IMR-90 (cell line): Measurements from ENCODE around the gene CADM1. TPM values are rescaled to one million over a fixed set of nuclear protein-coding genes. Genes with fewer than 3 reads are reported as not detected.
A peak's percentile ranks its signal among the peaks of the same experiment; 100 is the strongest.

Source experiments
- ATAC-seq: fragments of 200-7000 bp; cut with Tn5 transposase; 2 replicates; pipeline ENCODE4 v1.9.1; 2020; ENCODE audit warnings: low read depth, mild to moderate bottlenecking, moderate library complexity
- BruUV-seq: library from RNA; stranded (reverse); fragments of 400-500 nt; replicated peaks from 2 replicates; lab custom pipeline; 2021; lab: Mats Ljungman, UMichigan
- CTCF ChIA-PET: fragments of 300-600 bp; formaldehyde crosslinking; extraction: SDS; loops from one replicate; lab custom pipeline; 2021; ENCODE audit warnings: antibody characterized with exemption; lab: Yijun Ruan, JAX
- POLR2A ChIA-PET: fragments of 300-600 bp; sonication (Branson Sonifier 250); formaldehyde crosslinking; loops from one replicate; lab custom pipeline; 2022; ENCODE audit warnings: antibody characterized with exemption; ENCODE audit not compliant: unreplicated experiment; lab: Charles Lee
- DNase-seq: peaks from one replicate; pipeline ENCODE4 v3.0.0; 2013
- H2AFZ ChIP-seq: replicated peaks from 2 replicates; pipeline ENCODE3; 2013; ENCODE audit warnings: low read length, mild to moderate bottlenecking; ENCODE audit not compliant: poor library complexity
- H2AK5ac ChIP-seq: 2 replicates; pipeline ENCODE4 v1.6.1; 2013; ENCODE audit warnings: low read depth, low read length, inconsistent platforms
- H2AK9ac ChIP-seq: replicated peaks from 2 replicates; pipeline ENCODE3; 2013; ENCODE audit warnings: mild to moderate bottlenecking, low read depth, low read length, moderate library complexity; ENCODE audit not compliant: poor library complexity
- H2BK120ac ChIP-seq: 2 replicates; pipeline ENCODE4 v1.6.1; 2013; ENCODE audit warnings: low read depth, low read length, inconsistent platforms
- H2BK15ac ChIP-seq: 3 replicates; pipeline ENCODE4 v1.6.1; 2013; ENCODE audit warnings: low read depth, low read length, inconsistent platforms
- H2BK20ac ChIP-seq: 2 replicates; pipeline ENCODE4 v1.6.1; 2013; ENCODE audit warnings: low read depth, mild to moderate bottlenecking, inconsistent platforms, low read length, moderate library complexity
- H2BK5ac ChIP-seq: 2 replicates; pipeline ENCODE4 v1.6.1; 2013; ENCODE audit warnings: mild to moderate bottlenecking, low read depth, low read length, inconsistent platforms; ENCODE audit not compliant: poor library complexity, severe bottlenecking
- H3K14ac ChIP-seq: replicated peaks from 2 replicates; pipeline ENCODE4 v1.6.1; 2013; ENCODE audit warnings: low read depth, low read length, inconsistent platforms
- H3K18ac ChIP-seq: 2 replicates; pipeline ENCODE4 v1.6.1; 2013; ENCODE audit warnings: low read depth, low read length, control low read depth
- H3K23ac ChIP-seq: 2 replicates; pipeline ENCODE4 v1.6.1; 2013; ENCODE audit warnings: low read depth, low read length, inconsistent platforms
- H3K27ac ChIP-seq: 2 replicates; pipeline ENCODE4 v1.5.1; 2013; ENCODE audit warnings: mild to moderate bottlenecking, control low read depth, low read length; ENCODE audit not compliant: insufficient read depth
- H3K27me3 ChIP-seq: 2 replicates; pipeline ENCODE4 v1.6.1; 2013; ENCODE audit warnings: low read length; ENCODE audit not compliant: control insufficient read depth, insufficient read depth
- H3K36me3 ChIP-seq: 2 replicates; pipeline ENCODE4 v1.6.1; 2013; ENCODE audit warnings: low read length, mixed read lengths; ENCODE audit not compliant: control insufficient read depth, insufficient read depth
- H3K4ac ChIP-seq: 2 replicates; pipeline ENCODE4 v1.6.1; 2013; ENCODE audit warnings: low read depth, low read length, inconsistent platforms
- H3K4me1 ChIP-seq: 2 replicates; pipeline ENCODE4 v1.6.1; 2013; ENCODE audit warnings: low read length, mixed read lengths; ENCODE audit not compliant: control insufficient read depth, insufficient read depth
- H3K4me2 ChIP-seq: 2 replicates; pipeline ENCODE4 v1.6.1; 2013; ENCODE audit warnings: low read depth, mild to moderate bottlenecking, control low read depth, low read length, moderate library complexity
- H3K4me3 ChIP-seq: 2 replicates; pipeline ENCODE4 v1.5.1; 2013; ENCODE audit warnings: low read depth, mild to moderate bottlenecking, control low read depth, low read length, moderate library complexity; ENCODE audit not compliant: insufficient read depth
- H3K56ac ChIP-seq: 2 replicates; pipeline ENCODE4 v1.6.1; 2013; ENCODE audit warnings: low read length, inconsistent platforms; ENCODE audit not compliant: insufficient read depth; ENCODE audit errors: extremely low read depth
- H3K79me1 ChIP-seq, 2 experiments: 2 replicates each; pipeline ENCODE4 v1.6.1; 2013; ENCODE audit warnings: low read length in 2 of 2, inconsistent platforms in 1 of 2, low read depth in 1 of 2
- H3K9ac ChIP-seq: 2 replicates; pipeline ENCODE4 v1.6.1; 2013; ENCODE audit warnings: low read depth, low read length, control low read depth
- H3K9me1 ChIP-seq: 2 replicates; pipeline ENCODE4 v1.6.1; 2013; ENCODE audit warnings: low read length, inconsistent platforms; ENCODE audit not compliant: insufficient read depth
- H3K9me3 ChIP-seq: 2 replicates; pipeline ENCODE4 v1.6.1; 2013; ENCODE audit warnings: low read length; ENCODE audit not compliant: control insufficient read depth, insufficient read depth
- H4K20me1 ChIP-seq: 2 replicates; pipeline ENCODE4 v1.6.1; 2013; ENCODE audit warnings: low read length, inconsistent platforms; ENCODE audit not compliant: insufficient read depth
- H4K5ac ChIP-seq: 2 replicates; pipeline ENCODE4 v1.6.1; 2013; ENCODE audit warnings: mild to moderate bottlenecking, low read depth, low read length, control low read depth
- H4K8ac ChIP-seq, 2 experiments: 2 replicates each; pipeline ENCODE4 v1.6.1; 2013; ENCODE audit warnings: low read depth in 2 of 2, low read length in 2 of 2, control low read depth in 1 of 2, inconsistent platforms in 1 of 2
- H4K91ac ChIP-seq: 2 replicates; pipeline ENCODE4 v1.6.1; 2013; ENCODE audit warnings: low read depth, low read length, inconsistent platforms; ENCODE audit not compliant: insufficient read depth
- NFE2L2 ChIP-seq: fragments of 150-350 bp; IDR thresholded peaks from 2 replicates; pipeline ENCODE4 v1.6.1; 2016; ENCODE audit warnings: low read depth, mild to moderate bottlenecking, low read length
- RCOR1 ChIP-seq: IDR thresholded peaks from 2 replicates; pipeline ENCODE4 v1.6.1; 2012; ENCODE audit warnings: mild to moderate bottlenecking, low read length, improper control_type of control experiment; ENCODE audit not compliant: insufficient replicate concordance
- WGBS, 2 experiments: methylation state at CpG; one replicate each; pipeline versions ENCODE4 v1.1.5 to v1.1.7; 2013; ENCODE audit warnings: missing lambda C conversion rate in 2 of 2; ENCODE audit not compliant: insufficient read length in 1 of 2; ENCODE audit errors: extremely low coverage in 2 of 2; 5-methylcytosine and 5-hydroxymethylcytosine counted together
- dilution Hi-C: fragments of 300-500 bp; cut with HindIII; formaldehyde crosslinking; loops from one replicate; pipeline ENCODE4 v1.14.3; 2018; ENCODE audit warnings: low sequenced_read_pairs; ENCODE audit not compliant: unreplicated experiment
- in situ Hi-C: fragments of 300-500 bp; cut with MboI; formaldehyde crosslinking; loops from 3 replicates; pipeline ENCODE4 v1.14.3; 2019; ENCODE audit warnings: low sequenced_read_pairs, inconsistent platforms, mixed read lengths
- intact Hi-C: fragments of 100-400 bp; cut with micrococcal nuclease; formaldehyde crosslinking; loops from 2 replicates; pipeline ENCODE4 v1.10.0; 2022
- polyA plus RNA-seq, 3 experiments: library from polyadenylated mRNA; depleted of rRNA; stranded (reverse); fragments of >200 nt; gene quantifications; 2 replicates each; pipeline ENCODE4 v1.2.3, GENCODE V29; 2012; ENCODE audit warnings: low replicate concordance in 1 of 3
- total RNA-seq: library from RNA; depleted of rRNA; stranded (reverse); fragments of >200 nt; gene quantifications from 2 replicates; pipeline ENCODE4 v1.2.3, GENCODE V29; 2012

The CADM1 gene
- total and polyA plus RNA-seq, 2 of the 4 experiments (the other 2 are of a cell fraction): 28.8 to 77.1 TPM

DNA sequence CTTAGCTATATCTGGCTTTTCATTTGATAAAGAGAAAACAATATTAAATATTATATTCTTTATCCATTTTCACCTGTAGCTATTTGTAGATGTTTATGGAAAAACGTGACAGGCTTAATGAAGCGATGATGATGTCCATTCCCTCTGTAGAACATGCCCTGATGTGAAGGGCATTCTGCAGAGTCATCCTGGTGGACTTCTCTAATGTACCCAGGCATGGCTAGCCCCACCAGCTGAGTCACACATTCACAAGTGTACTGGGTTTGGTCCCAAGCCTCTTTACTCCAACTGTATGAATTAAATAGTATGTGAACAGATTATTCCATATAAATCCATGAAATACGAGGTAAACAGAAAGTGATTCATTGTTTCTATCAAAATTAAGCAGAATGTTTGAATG lies 139.3 kb downstream of the CADM1 start:
- ChIA-PET CTCF (no interaction called here), POLR2A (no interaction called here)
- H3K14ac ChIP-seq: no peak overlapping the region
- H3K23ac ChIP-seq: no peak overlapping the region
- H3K4me3 ChIP-seq: no peak overlapping the region
- no peak overlapping the region for H2BK120ac ChIP-seq
- H4K8ac ChIP-seq: no peak overlapping the region
- in situ Hi-C loops: no loop called here
- peak; percentile 22; the same call in 1 of the 2 replicates for TF ChIP-seq NFE2L2
- TF ChIP-seq RCOR1: no peak
- H2AK9ac ChIP-seq: no peak overlapping the region
- no peak overlapping the region for H3K9ac ChIP-seq
- WGBS, 2 experiments: no CpG with 5 or more reads among the region's 3 CpGs
- no peak overlapping the region for H4K91ac ChIP-seq
- no peak overlapping the region for H3K27ac ChIP-seq
- peak; percentile 25 for DNase-seq
- H3K9me1 ChIP-seq: peaks cover 2% of the 10 kb centered on the region; the same call in 1 of the 2 replicates
- no peak overlapping the region for H2AFZ ChIP-seq
- intact Hi-C loops: loop anchor here (5.0 kb wide), 1 partner anchor 32 kb away; no protein-coding TSS in a partner anchor
- H3K36me3 ChIP-seq: no peaks in the 10 kb centered on the region
- peaks cover 2% of the 10 kb centered on the region for H3K4me1 ChIP-seq
- no peak overlapping the region for H3K56ac ChIP-seq
- H2BK20ac ChIP-seq: no peak overlapping the region
- H3K9me3 ChIP-seq: no peaks in the 10 kb centered on the region
- H2AK5ac ChIP-seq: no peak overlapping the region
- H4K5ac ChIP-seq: no peak overlapping the region
- no TSS peak for BruUV-seq
- no peaks in the 10 kb centered on the region for H4K20me1 ChIP-seq
- no peak overlapping the region for H2BK5ac ChIP-seq
- ATAC-seq: no peak
- H3K4ac ChIP-seq: no peak overlapping the region
- H3K18ac ChIP-seq: no peak overlapping the region
- 0 out of 4 replicates have a peak, but pooled peaks cover 0 to 5% of the 10 kb centered on the region in 2 experiments for H3K79me1 ChIP-seq
- dilution Hi-C loops: no loop called here
- no peak overlapping the region for H2BK15ac ChIP-seq
- H3K27me3 ChIP-seq: no peaks in the 10 kb centered on the region
- no peak overlapping the region for H3K4me2 ChIP-seq
